ENCODE results near the gene FERMT1.
"Not testable (repeated sequence)": the region's sequence is repeated elsewhere in the genome, so short reads cannot be mapped to it uniquely, and the experiment has no call there.

The FERMT1 gene

GRCh38 chr20:6060213-6060612 lies 62.6 kb downstream of the FERMT1 start:
- H3K4me3 ChIP-seq (ENCODE audit: low read depth, low read length) = no peak overlapping the region
- no peak for TF ChIP-seq CTCF (IDR thresholded peaks at IDR 0.05; ENCODE audit: control insufficient read depth, extremely low read depth, insufficient read depth)
- DNase-seq (ENCODE audit: low read depth) = no peak

- DNase-seq (ENCODE audit: low read depth) = no peak
- TF ChIP-seq CTCF (IDR thresholded peaks at IDR 0.05; ENCODE audit: control insufficient read depth, extremely low read depth, insufficient read depth) = no peak
- H3K4me3 ChIP-seq (ENCODE audit: low read depth, low read length) = no peak overlapping the region
Observed at GRCh38 chr20:6058684-6059295, 64.0 kb downstream of the FERMT1 start.

GRCh38 chr20:6057691-6058090 lies 65.1 kb downstream of the FERMT1 start:
- H3K4me3 ChIP-seq (ENCODE audit: low read depth, low read length) = no peak overlapping the region
- DNase-seq (ENCODE audit: low read depth) = no peak
- no peak for TF ChIP-seq CTCF (IDR thresholded peaks at IDR 0.05; ENCODE audit: control insufficient read depth, extremely low read depth, insufficient read depth)

GRCh38 chr20:6057139-6057538 lies 65.7 kb downstream of the FERMT1 start:
- TF ChIP-seq CTCF (IDR thresholded peaks at IDR 0.05; ENCODE audit: control insufficient read depth, extremely low read depth, insufficient read depth) = no peak
- no peak overlapping the region for H3K4me3 ChIP-seq (ENCODE audit: low read depth, low read length)

GRCh38 chr20:6055981-6056569 lies 66.8 kb downstream of the FERMT1 start:
- TF ChIP-seq CTCF (IDR thresholded peaks at IDR 0.05; ENCODE audit: control insufficient read depth, extremely low read depth, insufficient read depth) = no peak
- DNase-seq (ENCODE audit: low read depth) = no peak
- no peak overlapping the region for H3K4me3 ChIP-seq (ENCODE audit: low read depth, low read length)

More at GRCh38 chr20:6057139-6057538, 65.7 kb downstream of the FERMT1 start:
- no peak for DNase-seq (ENCODE audit: low read depth)

GRCh38 chr20:6055161-6055783 lies 67.6 kb downstream of the FERMT1 start:
- H3K4me3 ChIP-seq (ENCODE audit: low read depth, low read length) = no peak overlapping the region
- no peak for TF ChIP-seq CTCF (IDR thresholded peaks at IDR 0.05; ENCODE audit: control insufficient read depth, extremely low read depth, insufficient read depth)
- DNase-seq (ENCODE audit: low read depth) = no peak

GRCh38 chr20:6054689-6055051 lies 68.2 kb downstream of the FERMT1 start:
- DNase-seq (ENCODE audit: low read depth); H3K4me3 ChIP-seq (ENCODE audit: low read depth, low read length): not testable (repeated sequence)
